GM18517 (cell line): ENCODE results near the gene SGCD.

Experiments
- ATAC-seq: cut with Tn5 transposase; IDR thresholded peaks from one replicate; pipeline ENCODE4 v1.9.1; 2021; ENCODE audit warnings: mild to moderate bottlenecking, moderate library complexity; ENCODE audit not compliant: unreplicated experiment

Gene SGCD

GRCh38 chr5:156682971-156683370 is 356.0 kb downstream of the SGCD start:
- no peak for ATAC-seq

DNA sequence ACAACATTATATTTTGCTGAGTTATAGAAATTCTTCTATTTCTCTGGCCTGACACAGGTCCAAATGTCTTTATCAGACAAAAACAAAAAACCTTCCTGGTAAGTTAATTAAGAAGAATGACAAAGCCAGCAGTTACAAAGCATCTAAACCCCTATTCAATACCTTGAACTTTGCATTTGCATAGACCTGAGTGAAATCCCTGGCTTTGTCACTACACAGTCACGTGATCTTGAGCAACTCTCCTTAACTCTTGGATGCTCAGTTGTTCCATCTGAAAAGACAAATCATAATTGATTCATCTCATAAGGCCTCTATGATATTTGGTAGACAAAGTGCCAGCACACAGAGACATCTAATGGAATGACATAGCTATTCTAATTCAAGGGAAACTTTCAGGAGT is 356.5 kb downstream of the SGCD start:
- no peak for ATAC-seq

DNA sequence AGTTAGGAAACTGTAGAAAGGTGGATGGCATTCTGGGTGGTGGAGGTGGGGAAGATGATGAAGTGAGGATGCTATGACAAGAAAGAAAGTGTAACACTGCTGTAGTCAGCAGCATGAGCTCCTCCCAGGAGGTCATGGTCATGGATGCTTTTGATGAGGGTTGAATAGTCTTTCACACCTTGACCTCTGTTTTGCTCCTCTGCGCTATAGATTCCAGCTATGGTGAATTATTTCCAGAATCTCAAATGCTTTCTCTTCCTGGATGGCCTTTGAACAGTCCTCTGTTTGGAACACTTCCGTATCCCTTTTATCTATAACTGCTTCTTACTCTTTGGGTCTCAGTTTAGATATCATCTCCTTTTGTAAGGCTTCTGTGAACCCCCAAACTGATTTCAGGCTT is 357.3 kb downstream of the SGCD start:
- no peak for ATAC-seq

DNA sequence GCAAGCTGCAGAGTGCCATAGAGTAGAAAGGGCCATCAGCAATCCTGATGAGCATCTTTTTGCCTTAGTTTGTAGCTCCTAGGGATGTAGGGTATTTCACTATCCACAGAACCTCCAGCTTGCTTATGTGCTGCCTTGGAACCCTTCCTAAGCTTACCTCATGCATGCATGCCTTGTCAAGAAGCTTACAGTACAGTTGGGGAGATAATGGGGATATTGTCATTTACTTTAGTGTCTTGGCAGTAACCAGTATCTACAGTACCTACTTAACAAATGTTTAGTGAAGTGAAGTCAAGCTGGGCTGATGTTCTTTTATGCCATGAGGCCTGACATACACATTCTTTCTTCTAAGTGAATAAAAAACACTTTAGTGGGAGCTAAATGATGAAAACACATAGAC is 358.5 kb downstream of the SGCD start:
- ATAC-seq: no peak

GRCh38 chr5:156686380-156686779 is 359.4 kb downstream of the SGCD start:
- ATAC-seq: no peak

DNA sequence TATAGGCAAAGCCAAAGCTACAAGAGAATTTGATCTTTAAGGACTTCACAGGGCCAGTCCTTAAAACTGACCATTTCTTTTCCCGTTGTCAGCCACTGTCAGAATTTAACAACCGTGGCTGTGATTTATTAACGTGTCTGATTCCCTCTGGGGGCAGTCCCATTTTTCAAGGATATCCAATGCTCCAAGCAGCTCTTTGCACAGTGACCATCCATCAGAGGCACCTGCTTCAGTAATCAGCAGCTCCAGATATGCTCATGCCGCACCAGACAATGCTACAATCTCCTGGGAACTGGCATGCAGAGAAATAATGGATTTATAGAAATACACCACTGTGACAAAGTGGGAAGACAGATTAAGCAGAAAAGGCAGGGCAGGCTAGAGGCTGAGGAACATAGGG is 359.8 kb downstream of the SGCD start:
- no peak for ATAC-seq

DNA sequence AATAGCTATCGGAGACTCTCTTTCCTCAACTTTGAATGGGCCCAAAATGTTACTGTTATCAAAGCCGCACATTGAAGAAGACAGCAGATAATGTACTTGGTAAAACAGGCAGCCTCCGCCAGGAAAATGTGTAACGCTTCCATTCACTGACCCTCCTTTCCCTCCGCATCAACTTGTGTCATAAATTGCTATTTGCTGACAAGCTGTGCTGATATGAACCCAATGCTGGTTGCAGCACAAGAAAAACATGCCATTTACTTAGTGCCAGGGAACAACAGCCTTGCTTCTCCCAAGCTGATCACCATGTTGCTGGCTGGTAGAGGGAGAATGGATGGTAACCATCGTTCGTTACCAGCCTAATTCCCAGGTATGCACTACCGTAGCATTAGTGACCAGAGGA is 360.6 kb downstream of the SGCD start:
- ATAC-seq: no peak

DNA sequence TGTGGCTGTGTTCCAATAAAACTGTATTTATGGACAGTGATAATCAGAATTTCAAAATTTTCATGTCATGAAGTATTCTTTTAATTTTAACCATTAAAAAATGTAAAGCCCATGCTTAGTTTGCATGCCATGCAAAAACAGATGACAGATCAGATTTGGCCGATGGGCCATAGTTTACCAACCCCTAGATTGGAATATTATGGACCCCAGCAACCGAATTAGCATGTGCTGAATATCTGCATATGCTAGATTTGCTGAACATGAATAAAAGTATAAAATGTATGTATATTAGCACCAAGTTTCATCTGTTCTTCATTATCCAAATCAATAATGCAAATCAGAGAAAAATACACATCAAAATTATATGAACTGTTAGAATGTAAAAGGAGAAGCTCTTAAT is 364.6 kb downstream of the SGCD start:
- no peak for ATAC-seq

DNA sequence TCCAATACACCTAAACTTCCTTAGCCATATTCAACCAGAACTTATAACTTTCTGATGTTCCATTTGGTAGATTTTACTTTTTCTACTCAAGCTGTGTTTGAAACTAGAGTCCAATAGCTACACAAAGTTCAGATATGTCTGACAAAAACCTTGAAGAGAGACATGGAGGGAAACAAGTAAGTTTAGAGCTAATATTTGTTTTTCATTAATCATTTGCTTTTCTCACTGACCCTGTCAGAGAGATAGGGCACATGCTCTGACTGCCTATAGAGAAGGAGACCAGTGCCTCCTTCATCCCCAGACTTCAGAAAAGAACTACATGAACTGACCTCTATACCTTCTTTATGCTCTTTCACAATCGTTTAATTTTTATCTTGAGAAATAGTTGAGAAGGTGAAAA is 366.1 kb downstream of the SGCD start:
- ATAC-seq: no peak

DNA sequence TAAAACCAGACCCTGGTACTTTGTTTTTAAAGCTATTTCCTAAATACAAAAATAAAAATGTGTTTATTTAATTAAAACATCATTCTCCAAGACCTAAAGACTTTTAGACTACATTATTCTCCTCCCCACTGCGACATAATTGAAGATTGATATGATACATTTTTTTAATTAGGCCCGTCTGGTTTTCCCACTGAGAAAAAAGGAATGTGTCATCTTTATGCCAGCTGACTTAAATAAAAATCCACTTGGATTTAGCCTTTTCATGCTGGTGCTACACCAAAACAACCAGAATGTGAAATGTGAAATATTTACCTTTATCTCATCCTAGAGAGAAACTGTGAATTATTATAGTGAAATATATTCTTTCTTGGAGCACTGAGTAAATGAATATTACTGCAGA is 367.6 kb downstream of the SGCD start:
- no peak for ATAC-seq

- ATAC-seq: no peak
Measured at GRCh38 chr5:156695774-156696173, 368.8 kb downstream of the SGCD start.

- ATAC-seq: no peak
Measured at GRCh38 chr5:156698323-156698722, 371.4 kb downstream of the SGCD start.

DNA sequence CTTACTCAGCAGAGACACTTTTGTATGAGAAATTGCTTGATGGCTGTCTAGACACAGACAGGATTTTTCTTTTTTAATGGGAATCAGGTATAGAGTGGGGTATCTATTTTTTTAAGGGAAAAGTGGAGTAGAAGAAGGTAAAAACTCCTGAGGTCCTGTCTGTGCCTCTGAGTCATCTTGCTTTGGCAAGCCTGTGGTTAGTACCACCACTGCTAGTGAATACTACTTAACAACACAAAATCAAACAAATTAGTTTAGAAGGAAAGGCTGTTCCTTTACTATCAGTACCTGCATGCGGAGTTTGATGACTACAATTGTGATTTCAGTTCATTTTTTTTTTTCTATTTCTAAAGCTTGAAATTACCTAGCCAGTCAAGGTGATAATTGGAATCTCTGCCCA is 372.2 kb downstream of the SGCD start:
- ATAC-seq: no peak

GRCh38 chr5:156704139-156704538 is 377.2 kb downstream of the SGCD start:
- ATAC-seq: no peak

- ATAC-seq: no peak
Measured at GRCh38 chr5:156706631-156707030, 379.7 kb downstream of the SGCD start.

- ATAC-seq: no peak
Measured at GRCh38 chr5:156707750-156708149, 380.8 kb downstream of the SGCD start.

- no peak for ATAC-seq
Measured at GRCh38 chr5:156715287-156715686, 388.3 kb downstream of the SGCD start.

DNA sequence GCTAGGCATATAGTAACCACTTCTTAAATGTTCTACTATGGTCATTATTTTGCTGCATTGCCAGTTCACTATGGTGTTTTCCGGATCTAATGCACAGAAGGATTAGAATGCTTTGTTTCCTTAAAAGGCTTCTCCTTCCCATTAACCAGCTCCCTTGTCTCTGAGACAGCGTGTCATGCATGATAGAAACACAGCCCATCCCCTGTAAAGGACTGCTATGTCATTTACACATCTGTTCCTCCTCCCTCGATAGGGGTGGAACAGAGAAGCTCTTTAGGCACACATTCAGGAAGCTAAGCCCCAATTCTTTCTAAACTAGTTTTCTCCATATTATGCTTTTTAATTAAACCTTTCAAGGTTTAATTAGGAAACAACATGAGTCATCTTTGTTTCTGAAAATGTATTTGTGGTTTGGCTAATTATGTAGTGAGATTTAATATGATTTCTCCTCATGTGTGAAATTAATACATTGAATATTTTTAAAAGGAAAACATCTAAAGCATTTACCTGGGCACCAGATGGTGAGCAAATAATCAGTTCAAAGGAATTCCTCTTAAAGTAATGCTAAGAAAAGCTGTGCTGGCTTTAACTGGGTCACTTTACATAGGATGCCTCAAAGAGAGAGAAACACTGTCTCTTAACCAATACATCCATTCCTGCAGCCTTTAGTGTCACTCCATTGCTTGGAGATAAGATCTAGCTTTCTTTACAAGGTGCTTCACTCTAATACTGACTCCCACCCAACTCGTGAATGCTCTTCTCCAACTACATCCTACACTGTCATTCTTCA is 389.8 kb downstream of the SGCD start:
- ATAC-seq: no peak

DNA sequence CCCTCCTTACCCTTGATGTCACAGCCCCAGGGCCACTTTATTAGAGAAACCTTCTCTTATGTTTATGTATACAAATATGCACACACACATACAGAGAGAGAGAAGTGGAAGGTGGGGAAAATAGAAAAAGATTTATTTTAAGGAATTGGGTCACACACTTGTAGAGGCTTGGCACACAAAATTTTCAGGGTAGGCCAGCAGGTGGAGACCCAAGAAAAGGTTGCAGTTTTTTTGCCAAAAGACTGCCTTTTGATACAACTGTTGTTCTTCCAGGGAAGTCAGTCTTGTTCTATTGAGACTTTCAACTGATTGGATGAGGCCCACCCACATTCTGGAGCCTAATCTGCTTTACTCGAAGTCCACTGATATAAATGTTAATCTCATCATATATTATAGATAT is 392.0 kb downstream of the SGCD start:
- ATAC-seq: no peak

DNA sequence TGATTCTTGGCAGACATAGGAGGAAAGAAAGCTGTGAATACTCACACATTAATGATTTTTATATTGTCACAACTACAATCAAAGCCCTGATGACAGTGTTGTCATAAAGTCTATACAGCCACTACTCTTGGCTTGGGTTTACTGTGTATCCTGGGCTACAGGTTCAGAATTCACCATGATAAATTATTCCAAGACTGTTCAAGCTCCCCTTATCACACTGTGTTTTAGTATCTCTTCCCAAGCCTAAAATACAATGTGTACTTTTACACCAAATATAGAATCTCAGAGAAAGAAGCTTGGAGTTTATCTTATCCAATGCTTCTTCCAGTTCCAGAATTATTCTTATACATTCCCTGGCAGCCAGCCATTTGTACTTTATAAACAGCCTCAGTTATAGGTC is 395.4 kb downstream of the SGCD start:
- no peak for ATAC-seq

DNA sequence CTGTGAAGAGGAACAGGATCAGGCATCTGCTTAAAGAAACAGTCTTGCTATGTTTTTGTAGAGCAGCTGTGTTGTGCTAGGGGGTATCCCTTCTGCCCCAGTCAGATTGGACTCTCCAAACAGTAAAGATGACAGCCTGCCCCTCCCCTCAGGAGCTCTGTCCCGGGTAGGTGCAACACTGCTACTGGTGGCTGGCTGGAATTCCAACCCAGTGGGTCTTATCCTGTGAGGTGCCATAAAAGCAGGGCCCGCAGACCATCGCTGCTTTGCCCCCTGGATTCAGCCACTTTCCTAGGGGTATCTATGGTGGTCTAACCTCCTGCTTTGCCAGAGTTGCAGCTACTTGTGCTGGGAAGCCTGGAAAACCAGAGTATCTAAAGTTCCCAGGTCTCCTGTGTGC is 408.5 kb downstream of the SGCD start:
- no peak for ATAC-seq

- no peak for ATAC-seq
Measured at GRCh38 chr5:156741516-156741915, 414.6 kb downstream of the SGCD start.

GRCh38 chr5:156753846-156754245 is 426.9 kb downstream of the SGCD start:
- ATAC-seq: no peak
